GM12878 (cell line): Measurements from ENCODE around the gene SRD5A1. TPM values are rescaled to one million over a fixed set of nuclear protein-coding genes. Genes with fewer than 3 reads are reported as not detected.

ENCODE experiments used
- ATAC-seq: fragments of 200-7000 bp; cut with Tn5 transposase; 3 replicates; pipeline ENCODE4 v1.9.1; 2020; ENCODE audit warnings: mild to moderate bottlenecking, moderate library complexity
- BruUV-seq: library from RNA; stranded (reverse); fragments of 400-500 nt; replicated peaks from 2 replicates; lab custom pipeline; 2021; lab: Mats Ljungman, UMichigan
- CTCF ChIA-PET: fragments of 300-600 bp; sonication (Branson Sonifier 250); formaldehyde crosslinking; extraction: SDS; loops from one replicate; lab custom pipeline; 2021; ENCODE audit warnings: inconsistent platforms; lab: Yijun Ruan, JAX
- POLR2A ChIA-PET: fragments of 350-600 bp; formaldehyde crosslinking; extraction: SDS; loops from one replicate; lab custom pipeline; 2021; ENCODE audit warnings: inconsistent platforms; lab: Charles Lee
- RAD21 ChIA-PET: fragments of 300-600 bp; sonication (Branson Sonifier 250); formaldehyde crosslinking; loops from one replicate; lab custom pipeline; 2023; ENCODE audit warnings: antibody characterized with exemption; ENCODE audit not compliant: unreplicated experiment; lab: Charles Lee
- SMC1A ChIA-PET: fragments of 300-600 bp; sonication (Branson Sonifier 250); formaldehyde crosslinking; loops from one replicate; lab custom pipeline; 2023; ENCODE audit not compliant: unreplicated experiment, uncharacterized antibody; lab: Charles Lee
- DNase-seq: peaks from one replicate; pipeline ENCODE4 v3.0.0-alpha.2; 2011; ENCODE audit warnings: low read depth, low spot score
- FAIRE-seq: peaks from 3 replicates; lab custom pipeline; 2011; peaks lifted over from hg19 to GRCh38; lab: Jason Lieb, UNC
- H2AFZ ChIP-seq: 2 replicates; pipeline ENCODE4 v1.6.0; 2011; ENCODE audit warnings: low read depth, low read length, control low read depth; ENCODE audit not compliant: control insufficient read depth
- H3K27ac ChIP-seq: 2 replicates; pipeline ENCODE4 v1.5.1; 2011; ENCODE audit warnings: control low read depth; ENCODE audit not compliant: control insufficient read depth, insufficient read depth
- H3K27me3 ChIP-seq, 2 experiments: replicated peaks in 1 of 2; 2 replicates each; pipeline versions ENCODE4 v1.6.0 to v1.6.1; 2011; ENCODE audit warnings: low read length in 1 of 2; ENCODE audit not compliant: control insufficient read depth in 2 of 2, insufficient read depth in 2 of 2
- H3K36me3 ChIP-seq, 2 experiments: 2 replicates each; pipeline ENCODE4 v1.5.1; 2011; ENCODE audit warnings: low read length in 1 of 2; ENCODE audit not compliant: control insufficient read depth in 2 of 2, insufficient read depth in 2 of 2
- H3K4me1 ChIP-seq: 2 replicates; pipeline ENCODE4 v1.6.1; 2011; ENCODE audit warnings: mild to moderate bottlenecking, low read length, moderate library complexity, mixed read lengths; ENCODE audit not compliant: control insufficient read depth, insufficient read depth
- H3K4me2 ChIP-seq: 2 replicates; pipeline ENCODE4 v1.6.0; 2011; ENCODE audit warnings: control low read depth; ENCODE audit not compliant: control insufficient read depth, insufficient read depth
- H3K4me3 ChIP-seq: fragments of 200-600 bp; sonication (generic); 2 replicates; pipeline ENCODE4 v1.5.1; 2016
- H3K79me2 ChIP-seq: 2 replicates; pipeline ENCODE4 v1.6.0; 2011; ENCODE audit warnings: low read length; ENCODE audit not compliant: control insufficient read depth, insufficient read depth
- H3K9ac ChIP-seq: 2 replicates; pipeline ENCODE4 v1.8.0; 2011; ENCODE audit warnings: low read length, control low read depth, mixed read lengths; ENCODE audit not compliant: control insufficient read depth, insufficient read depth
- H3K9me3 ChIP-seq: replicated peaks from 3 replicates; pipeline ENCODE4 v1.5.1; 2011; ENCODE audit warnings: mild to moderate bottlenecking, low read length; ENCODE audit not compliant: control insufficient read depth, insufficient read depth
- H4K20me1 ChIP-seq: 2 replicates; pipeline ENCODE4 v1.6.0; 2011; ENCODE audit not compliant: control insufficient read depth, insufficient read depth
- ASH2L ChIP-seq: fragments of 300-600, 200-600 bp; sonication (generic); IDR thresholded peaks from 2 replicates; pipeline ENCODE4 v1.6.1; 2017; ENCODE audit warnings: low read depth, mild to moderate bottlenecking, borderline replicate concordance
- ATF2 ChIP-seq: IDR thresholded peaks from 2 replicates; pipeline ENCODE4 v1.6.1; 2012; ENCODE audit warnings: low read length, inconsistent platforms
- E2F4 ChIP-seq: IDR thresholded peaks from 2 replicates; pipeline ENCODE4 v1.6.1; 2012; ENCODE audit warnings: low read depth, low read length, improper control_type of control experiment
- FOXK2 ChIP-seq: fragments of 450-650 bp; IDR thresholded peaks from 2 replicates; pipeline ENCODE4 v1.6.1; 2017; ENCODE audit warnings: mild to moderate bottlenecking, moderate library complexity
- GABPA ChIP-seq: IDR thresholded peaks from 2 replicates; pipeline ENCODE4 v1.6.1; 2014; ENCODE audit warnings: antibody characterized with exemption, low read depth, mild to moderate bottlenecking, inconsistent platforms
- IRF5 ChIP-seq: fragments of 450-650 bp; IDR thresholded peaks from 2 replicates; pipeline ENCODE4 v1.6.1; 2017; ENCODE audit warnings: borderline replicate concordance
- MTA3 ChIP-seq: IDR thresholded peaks from 2 replicates; pipeline ENCODE4 v1.6.1; 2012; ENCODE audit warnings: low read length, inconsistent platforms, borderline replicate concordance
- MXI1 ChIP-seq: fragments of 150-350 bp; IDR thresholded peaks from 2 replicates; pipeline ENCODE4 v1.6.1; 2011; ENCODE audit warnings: low read depth, mild to moderate bottlenecking, inconsistent platforms, low read length, improper control_type of control experiment
- PAX8 ChIP-seq: fragments of 450-650 bp; IDR thresholded peaks from 2 replicates; pipeline ENCODE4 v1.6.1; 2017; ENCODE audit warnings: mild to moderate bottlenecking, moderate library complexity
- PRDM15 ChIP-seq: fragments of 450-650 bp; formaldehyde crosslinking; IDR thresholded peaks from 2 replicates; pipeline ENCODE4 v1.4.0; 2020; ENCODE audit warnings: mild to moderate bottlenecking, moderate library complexity
- RELB ChIP-seq: fragments of 450-650 bp; IDR thresholded peaks from 2 replicates; pipeline ENCODE4 v1.6.1; 2017; ENCODE audit warnings: low read depth, mild to moderate bottlenecking, moderate library complexity
- SMC3 ChIP-seq: IDR thresholded peaks from 2 replicates; pipeline ENCODE4 v1.6.1; 2011; ENCODE audit warnings: low read length, improper control_type of control experiment, borderline replicate concordance
- SRF ChIP-seq, 2 experiments: IDR thresholded peaks; 2 replicates each; pipeline ENCODE4 v1.6.1; 2011; ENCODE audit warnings: low read depth in 2 of 2, low read length in 2 of 2, mild to moderate bottlenecking in 1 of 2, moderate library complexity in 1 of 2
- YBX1 ChIP-seq: fragments of 450-650 bp; IDR thresholded peaks from 2 replicates; pipeline ENCODE4 v1.6.1; 2016; ENCODE audit warnings: antibody characterized with exemption
- ZNF207 ChIP-seq: fragments of 450-650 bp; IDR thresholded peaks from 2 replicates; pipeline ENCODE4 v1.6.1; 2014; ENCODE audit warnings: antibody characterized with exemption, mild to moderate bottlenecking, borderline replicate concordance
- whole genome bisulfite sequencing: methylation state at CpG from one replicate; pipeline ENCODE4 v1.1.6; 2016; ENCODE audit warnings: low lambda C conversion rate; ENCODE audit not compliant: insufficient replicate concordance, insufficient coverage; ENCODE audit errors: missing lambda C conversion rate; 5-methylcytosine and 5-hydroxymethylcytosine counted together
- in situ Hi-C: fragments of 300-500 bp; cut with MboI; formaldehyde crosslinking; loops from 9 replicates; pipeline ENCODE4 v1.14.3; 2018; ENCODE audit warnings: mixed read lengths
- intact Hi-C: fragments of 100-400 bp; cut with micrococcal nuclease; formaldehyde crosslinking; loops from one replicate; pipeline ENCODE4 v1.14.2; 2022; ENCODE audit not compliant: unreplicated experiment
- polyA plus RNA-seq, 11 experiments: library from polyadenylated mRNA; depleted of rRNA in 4 of 11; unstranded in 6 of 11; stranded (reverse) in 5 of 11; fragments of >200 nt; fragmentation: Nextera tagmentation in 4 of 11; fragmentation: Illumina TruSeq in 1 of 11; extraction: Ambion mirVana in 4 of 11; extraction: Trizol in 1 of 11; gene quantifications; 1 replicate in 1 of 11; 2 replicates in 10 of 11; pipeline versions ENCODE4 v1.2.1 to v1.2.3, GENCODE V29; 2011 to 2016; ENCODE audit warnings: inconsistent platforms in 2 of 11, missing spikeins in 2 of 11, low read depth in 1 of 11
- total RNA-seq, 4 experiments: library from RNA; depleted of rRNA in 3 of 4; stranded (reverse); fragments of >200 nt in 3 of 4; fragmentation: Illumina TruSeq in 1 of 4; extraction: Trizol in 1 of 4; gene quantifications; 2 replicates each; pipeline versions ENCODE4 v1.2.1 to v1.2.3, GENCODE V29; 2013 to 2021

Gene SRD5A1
- total and polyA plus RNA-seq, 10 of the 15 experiments (the other 5 are each of a cell fraction or from before 2014, with no cell fraction given), result 0.76 to 20.1 (median 12.3) TPM

- in situ Hi-C loops, result no loop called here
- Histone ChIP-seq H4K20me1 (no peaks in the 10 kb centered on the region), H3K9me3 (no peaks in the 10 kb centered on the region), H3K4me2 (no peak overlapping the region), H3K36me3 (peaks cover 34 to 46% of the 10 kb centered on the region in 2 experiments), H3K27me3 (no peaks in the 10 kb centered on the region), H2AFZ (no peak overlapping the region), H3K27ac (no peak overlapping the region), H3K4me3 (no peak overlapping the region), H3K9ac (no peak overlapping the region), H3K4me1 (no peaks in the 10 kb centered on the region), H3K79me2 (no peaks in the 10 kb centered on the region)
- ChIA-PET POLR2A (no interaction called here), RAD21 (no interaction called here), SMC1A (interaction anchor here (1.3 kb wide), 1 partner anchor 149 kb away, joined by 3 read pairs; no protein-coding TSS in a partner anchor), CTCF (no interaction called here)
- 92% methylated on average over 7 of the region's 7 CpGs for WGBS
- BruUV-seq, result no TSS peak
- FAIRE-seq, result no peak
- DNase-seq, result no peak
- intact Hi-C loops, result no loop called here
- no peak for ATAC-seq
- TF ChIP-seq ASH2L (no peak), ATF2 (no peak), ZNF207 (no peak), SMC3 (no peak), YBX1 (no peak), MXI1 (no peak), E2F4 (no peak), GABPA (no peak), PAX8 (no peak), IRF5 (no peak), SRF (IDR thresholded peaks at IDR 0.05; ENCODE audit: low read depth in 2 of 2, low read length in 2 of 2) (no peak), MTA3 (no peak), PRDM15 (no peak), RELB (no peak), FOXK2 (no peak)
Observed at GRCh38 chr5:6602441-6602840, 30.8 kb upstream of the SRD5A1 start.
